GM12878 (cell line): ENCODE measurements around the gene NT5C.

ENCODE experiments used
- CTCF ChIP-seq, 3 experiments: IDR thresholded peaks in 2 of 3; conservative IDR thresholded peaks in 1 of 3; 2 replicates each; pipeline ENCODE4 v1.5.1; 2011; ENCODE audit warnings: low read depth in 3 of 3, low read length in 3 of 3, mild to moderate bottlenecking in 3 of 3, control low read depth in 2 of 3, moderate library complexity in 2 of 3, inconsistent platforms in 1 of 3, mixed read lengths in 1 of 3; ENCODE audit not compliant: control insufficient read depth in 2 of 3, insufficient read depth in 1 of 3; ENCODE audit errors: extremely low read depth in 1 of 3
- EP300 ChIP-seq, 2 experiments: fragments of 150-350 bp in 1 of 2; IDR thresholded peaks; 2 replicates each; pipeline ENCODE4 v1.6.1; 2011 to 2012; ENCODE audit warnings: low read depth in 2 of 2, low read length in 2 of 2, borderline replicate concordance in 1 of 2, improper control_type of control experiment in 1 of 2, inconsistent platforms in 1 of 2; ENCODE audit not compliant: control insufficient read depth in 1 of 2
- GATAD2B ChIP-seq: fragments of 450-650 bp; conservative IDR thresholded peaks from 2 replicates; pipeline ENCODE4 v1.6.1; 2017; ENCODE audit warnings: low read depth, mild to moderate bottlenecking, moderate library complexity
- JUND ChIP-seq: IDR thresholded peaks from 2 replicates; pipeline ENCODE4 v1.6.1; 2012; ENCODE audit warnings: low read depth, mild to moderate bottlenecking, low read length, improper control_type of control experiment, moderate library complexity
- KDM1A ChIP-seq: fragments of 200-600 bp; sonication (generic); IDR thresholded peaks from 2 replicates; pipeline ENCODE4 v1.6.1; 2016; ENCODE audit warnings: borderline replicate concordance
- LARP7 ChIP-seq: fragments of 450-650 bp; IDR thresholded peaks from 2 replicates; pipeline ENCODE4 v1.6.1; 2017; ENCODE audit warnings: mild to moderate bottlenecking
- NFYB ChIP-seq: IDR thresholded peaks from 2 replicates; pipeline ENCODE4 v1.6.1; 2011; ENCODE audit warnings: low read depth, mild to moderate bottlenecking, low read length, improper control_type of control experiment, moderate library complexity; ENCODE audit not compliant: insufficient read depth
- ZBTB40 ChIP-seq: fragments of 450-650 bp; IDR thresholded peaks from 2 replicates; pipeline ENCODE4 v1.6.1; 2016; ENCODE audit warnings: mild to moderate bottlenecking, moderate library complexity, borderline replicate concordance
- ZZZ3 ChIP-seq: IDR thresholded peaks from 2 replicates; pipeline ENCODE4 v1.6.1; 2011; ENCODE audit warnings: low read depth; ENCODE audit not compliant: control insufficient read depth, insufficient read length

- TF ChIP-seq LARP7, result no peak
- no peak for TF ChIP-seq CTCF (IDR thresholded peaks at IDR 0.05 in 2 of 3, conservative IDR thresholded peaks at IDR 0.05 in 1 of 3; ENCODE audit: control insufficient read depth in 2 of 3, extremely low read depth in 1 of 3, insufficient read depth in 1 of 3, low read depth in 3 of 3, low read length in 3 of 3)
- no peak for TF ChIP-seq NFYB
- TF ChIP-seq JUND, result no peak
- no peak for TF ChIP-seq ZZZ3
- TF ChIP-seq GATAD2B, result no peak
- no peak for TF ChIP-seq KDM1A
- no peak for TF ChIP-seq EP300 (IDR thresholded peaks at IDR 0.05; ENCODE audit: borderline replicate concordance in 1 of 2, control insufficient read depth in 1 of 2, low read depth in 2 of 2, low read length in 2 of 2)
- TF ChIP-seq ZBTB40, result no peak
These were observed 31.5 kb upstream of the NT5C start for GRCh38 chr17:75163074-75163473.
